ENCODE data around the gene ZFAND3. TPM values are rescaled to one million over a fixed set of nuclear protein-coding genes. Genes with fewer than 3 reads are reported as not detected.

The ZFAND3 gene
- total RNA-seq, 2 experiments from 2014 or later, result 27.5 to 29.2 TPM

DNA sequence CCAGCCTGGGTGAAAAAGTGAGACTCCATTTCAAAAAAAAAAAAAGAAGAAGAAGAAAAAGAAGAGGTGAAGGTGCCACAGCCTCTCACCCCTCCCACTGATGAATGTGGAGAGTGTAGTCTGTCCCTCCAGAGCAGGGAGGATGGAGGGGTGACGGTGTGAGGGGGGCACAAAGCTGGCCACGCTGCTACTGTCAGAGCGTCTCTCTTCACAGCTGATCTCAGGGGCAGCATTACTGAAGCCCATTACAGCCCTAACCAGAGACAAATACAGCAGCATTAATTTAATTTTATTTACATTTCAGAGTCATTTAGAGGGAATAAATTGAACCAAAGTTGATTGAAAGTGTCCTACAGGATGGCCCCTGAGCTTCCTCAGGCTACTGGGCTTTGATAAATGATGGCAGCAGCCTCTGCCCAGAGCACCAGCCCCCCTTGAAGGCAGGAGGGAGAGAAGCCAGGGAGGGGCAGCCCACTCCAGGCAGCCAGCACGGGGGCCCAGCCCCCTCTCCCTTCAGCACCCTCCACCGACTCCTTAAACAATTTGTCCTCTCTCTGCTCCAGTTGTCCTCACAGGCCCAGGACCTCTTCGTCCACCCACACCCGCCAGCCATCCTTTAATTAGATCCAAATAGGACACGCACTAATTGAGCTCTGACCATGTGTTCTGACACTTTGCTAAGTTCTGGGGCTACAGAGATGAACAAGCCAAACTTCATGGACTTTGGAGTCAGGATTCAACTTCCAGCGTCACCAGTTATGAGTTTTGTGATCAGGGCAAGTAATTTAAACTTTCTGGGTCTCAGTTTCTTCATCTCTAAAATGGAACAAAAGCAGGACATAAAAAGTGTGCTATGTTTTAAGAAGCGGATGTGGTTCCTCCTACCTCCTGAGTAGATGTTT, 18.6 kb upstream of the ZFAND3 start:
- H3K36me3 Mint-ChIP-seq (ENCODE audit: low read depth), result no peaks in the 10 kb centered on the region
- H3K27me3 Mint-ChIP-seq (ENCODE audit: low read depth), result peaks cover 11% of the 10 kb centered on the region
- DNase-seq (no peak), ATAC-seq (no peak)
- no peak overlapping the region for H3K27ac Mint-ChIP-seq
- POLR2A ChIA-PET, result interaction anchor here (0.7 kb wide), 1 partner anchor 18 kb away, joined by 4 read pairs; no protein-coding TSS in a partner anchor
- H3K4me3 Mint-ChIP-seq, result no peak overlapping the region
- no peaks in the 10 kb centered on the region for H3K4me1 Mint-ChIP-seq (ENCODE audit: low read depth)
- H3K9me3 Mint-ChIP-seq (ENCODE audit: insufficient read depth), result no peaks in the 10 kb centered on the region
- CTCF ChIA-PET, result interaction anchor here (1.3 kb wide), 1 partner anchor 10 kb away, joined by 3 read pairs; no protein-coding TSS in a partner anchor

DNA sequence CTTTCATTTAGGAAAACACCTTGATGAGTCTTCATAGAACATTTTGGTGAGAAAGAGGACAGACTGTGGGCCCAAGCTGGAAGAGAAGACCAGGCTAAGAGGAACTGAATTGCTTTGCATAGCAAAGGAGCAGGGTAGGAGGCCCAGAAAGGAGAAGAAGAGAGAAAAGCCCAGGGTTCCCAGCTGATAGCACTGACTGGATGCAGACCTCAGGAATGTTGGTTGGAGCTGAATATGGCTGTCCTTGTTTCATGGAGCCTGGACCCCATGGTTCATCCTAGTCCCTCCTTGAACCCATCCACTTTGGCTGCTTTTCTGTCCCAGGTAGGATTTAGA, 18.0 kb upstream of the ZFAND3 start:
- Mint-ChIP-seq H3K4me3 (no peak overlapping the region), H3K27me3 (ENCODE audit: low read depth) (peaks cover 11% of the 10 kb centered on the region), H3K27ac (no peak overlapping the region), H3K9me3 (ENCODE audit: insufficient read depth) (no peaks in the 10 kb centered on the region), H3K36me3 (ENCODE audit: low read depth) (no peaks in the 10 kb centered on the region), H3K4me1 (ENCODE audit: low read depth) (no peaks in the 10 kb centered on the region)
- DNase-seq (no peak), ATAC-seq (no peak)
- ChIA-PET CTCF (interaction anchor here (0.7 to 1.3 kb wide), 2 partner anchors 10 to 11 kb away, joined by 3 read pairs; no protein-coding TSS in a partner anchor), POLR2A (no interaction called here)

DNA sequence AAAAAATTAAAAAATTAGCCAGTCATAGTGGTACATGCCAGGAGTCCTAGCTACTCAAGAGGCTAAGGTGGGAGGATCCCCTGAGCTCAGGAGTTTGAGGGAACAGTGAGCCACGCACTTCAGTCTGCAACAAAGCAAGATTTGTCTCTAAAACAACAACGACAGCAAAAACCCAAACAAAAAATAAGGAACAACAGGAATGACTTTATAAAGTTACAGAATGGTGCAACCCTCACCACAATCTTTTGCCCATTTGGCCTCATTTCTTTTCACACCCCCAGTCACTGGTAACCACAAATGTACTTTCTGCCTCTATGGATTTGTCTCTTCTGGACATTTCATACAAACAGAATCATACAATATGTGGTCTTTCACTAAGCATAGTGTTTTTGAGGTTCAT, 16.7 kb upstream of the ZFAND3 start:
- CTCF ChIA-PET, result no interaction called here
- ATAC-seq, result no peak

DNA sequence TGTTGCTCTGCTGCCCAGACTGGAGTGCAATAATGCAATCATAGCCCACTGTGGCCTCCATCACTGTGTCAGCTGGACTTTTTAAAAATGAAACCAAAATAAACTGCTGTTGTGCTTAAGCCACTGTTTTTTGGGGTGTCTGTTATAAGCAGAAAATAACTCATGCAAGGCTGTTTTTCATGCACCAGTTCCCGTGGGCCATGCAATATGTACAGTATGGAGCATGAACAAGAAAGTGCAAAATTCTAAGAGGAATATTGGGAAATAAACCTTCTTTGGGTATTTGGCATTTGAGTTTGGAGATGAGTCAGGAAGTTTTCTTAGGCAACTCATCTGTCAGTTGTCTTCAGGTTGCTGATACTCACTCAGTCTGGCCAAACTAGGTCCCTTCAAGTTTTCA, 14.9 kb upstream of the ZFAND3 start:
- H3K9me3 Mint-ChIP-seq (ENCODE audit: insufficient read depth), result no peaks in the 10 kb centered on the region
- H3K4me1 Mint-ChIP-seq (ENCODE audit: low read depth), result no peaks in the 10 kb centered on the region
- no peak for DNase-seq
- ChIA-PET POLR2A (interaction anchor here (0.6 kb wide), 1 partner anchor 10 kb away, joined by 8 read pairs; no protein-coding TSS in a partner anchor), CTCF (no interaction called here)
- H3K27ac Mint-ChIP-seq, result no peak overlapping the region
- H3K27me3 Mint-ChIP-seq (ENCODE audit: low read depth), result peaks cover 22% of the 10 kb centered on the region
- no peaks in the 10 kb centered on the region for H3K36me3 Mint-ChIP-seq (ENCODE audit: low read depth)
- H3K4me3 Mint-ChIP-seq, result no peak overlapping the region
- no peak for ATAC-seq

More for the DNA sequence above, 16.7 kb upstream of the ZFAND3 start:
- no peak for DNase-seq
- POLR2A ChIA-PET, result no interaction called here
- Mint-ChIP-seq H3K27ac (no peak overlapping the region), H3K36me3 (ENCODE audit: low read depth) (no peaks in the 10 kb centered on the region), H3K9me3 (ENCODE audit: insufficient read depth) (no peaks in the 10 kb centered on the region), H3K27me3 (ENCODE audit: low read depth) (peaks cover 11% of the 10 kb centered on the region), H3K4me3 (no peak overlapping the region), H3K4me1 (ENCODE audit: low read depth) (no peaks in the 10 kb centered on the region)

DNA sequence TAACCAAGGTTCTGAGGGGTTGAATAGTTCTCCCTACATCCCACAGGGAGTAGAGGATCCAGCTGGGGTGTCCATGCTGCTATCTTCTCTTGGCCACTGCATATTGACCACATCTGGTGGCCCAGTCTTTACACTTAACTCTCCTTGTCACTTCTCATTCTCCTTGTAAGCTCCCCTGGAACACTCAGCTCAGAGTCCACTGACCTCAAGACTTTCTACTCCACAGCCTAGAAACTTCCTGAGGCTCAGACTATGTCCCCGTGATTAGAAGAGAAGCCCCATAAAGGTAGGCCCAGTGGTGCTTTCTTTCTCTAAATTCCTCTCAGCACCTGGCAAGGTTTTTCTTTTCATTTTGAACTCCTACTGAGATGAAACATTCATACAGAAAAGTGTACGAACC, 13.3 kb upstream of the ZFAND3 start:
- no peak for DNase-seq
- Mint-ChIP-seq H3K9me3 (ENCODE audit: insufficient read depth) (no peaks in the 10 kb centered on the region), H3K4me1 (ENCODE audit: low read depth) (no peaks in the 10 kb centered on the region), H3K27me3 (ENCODE audit: low read depth) (peaks cover 21% of the 10 kb centered on the region), H3K36me3 (ENCODE audit: low read depth) (no peaks in the 10 kb centered on the region), H3K27ac (no peak overlapping the region), H3K4me3 (no peak overlapping the region)
- ChIA-PET CTCF (no interaction called here), POLR2A (interaction anchor here (1.6 kb wide), 1 partner anchor 12 kb away, joined by 7 read pairs; no protein-coding TSS in a partner anchor)
- no peak for ATAC-seq

DNA sequence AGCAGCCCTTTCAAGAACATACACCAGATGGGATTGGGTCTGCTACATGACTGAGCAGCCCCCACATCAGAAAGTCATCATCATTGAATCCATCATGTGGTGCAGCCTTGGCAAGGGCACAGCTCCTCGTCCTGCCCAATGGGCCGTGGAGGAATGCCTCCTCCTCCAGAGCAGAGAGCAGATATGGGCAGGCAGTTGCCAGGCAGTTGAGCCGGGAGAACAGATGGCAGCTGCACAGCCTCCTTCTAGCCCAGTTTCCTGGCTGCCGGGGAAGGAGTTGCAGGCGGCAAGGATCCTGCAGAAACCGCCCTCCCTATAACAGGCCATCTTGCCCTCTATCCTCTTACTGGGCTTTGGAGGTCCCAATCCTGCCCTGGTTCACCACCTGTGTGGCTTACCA, 11.9 kb upstream of the ZFAND3 start:
- Mint-ChIP-seq H3K4me1 (ENCODE audit: low read depth) (no peaks in the 10 kb centered on the region), H3K36me3 (ENCODE audit: low read depth) (no peaks in the 10 kb centered on the region), H3K9me3 (ENCODE audit: insufficient read depth) (no peaks in the 10 kb centered on the region), H3K27ac (no peak overlapping the region), H3K4me3 (no peak overlapping the region), H3K27me3 (ENCODE audit: low read depth) (peaks cover 21% of the 10 kb centered on the region)
- no peak for ATAC-seq
- CTCF ChIA-PET, result no interaction called here
- DNase-seq, result no peak
- POLR2A ChIA-PET, result interaction anchor here (1.1 kb wide), 1 partner anchor 10 kb away, joined by 4 read pairs; no protein-coding TSS in a partner anchor

DNA sequence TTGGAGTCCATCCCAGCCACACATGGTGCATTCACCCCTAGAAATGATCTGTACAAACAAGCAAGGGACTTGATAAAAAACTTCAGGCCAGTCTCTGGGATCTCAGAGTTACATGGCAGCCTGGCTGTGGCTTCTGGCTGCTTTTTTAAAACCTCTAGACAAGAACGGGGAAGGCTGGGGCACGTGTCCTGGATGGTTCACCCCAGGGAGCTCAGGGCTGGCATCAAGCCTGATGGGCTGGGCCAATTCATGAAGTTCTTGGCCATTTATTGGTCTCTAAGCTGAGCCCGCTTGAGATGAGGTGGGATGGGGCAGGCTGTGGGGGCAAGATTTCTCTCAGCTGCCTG, 10.4 kb upstream of the ZFAND3 start:
- Mint-ChIP-seq H3K4me3 (no peak overlapping the region), H3K36me3 (ENCODE audit: low read depth) (no peaks in the 10 kb centered on the region), H3K27ac (no peak overlapping the region), H3K4me1 (ENCODE audit: low read depth) (no peaks in the 10 kb centered on the region), H3K27me3 (ENCODE audit: low read depth) (peaks cover 16% of the 10 kb centered on the region), H3K9me3 (ENCODE audit: insufficient read depth) (no peaks in the 10 kb centered on the region)
- DNase-seq (no peak), ATAC-seq (no peak)
- ChIA-PET POLR2A (no interaction called here), CTCF (no interaction called here)

DNA sequence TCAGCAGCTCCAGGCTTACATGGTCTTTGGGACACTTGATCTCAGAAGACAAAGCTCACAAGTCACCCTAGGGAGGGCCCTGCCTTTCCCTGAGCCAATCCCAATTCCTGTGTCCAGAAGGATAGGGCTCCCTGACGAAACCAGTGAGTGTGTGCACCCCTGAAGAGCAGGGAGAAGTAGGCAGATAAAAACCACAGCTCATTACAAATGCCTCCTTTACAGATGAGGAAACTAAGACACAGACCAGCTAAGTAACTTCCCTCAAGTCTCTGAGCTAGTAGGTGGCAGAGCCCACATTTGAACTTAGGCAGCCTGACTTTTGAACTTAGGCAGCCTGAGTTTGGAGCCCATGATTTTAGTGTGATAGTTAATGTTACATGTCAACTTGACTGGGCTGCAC, 6.7 kb upstream of the ZFAND3 start:
- ChIA-PET CTCF (interaction anchor here (1.2 to 1.5 kb wide), 2 partner anchors 15 to 25 kb away, joined by 3 read pairs; no protein-coding TSS in a partner anchor), POLR2A (no interaction called here)
- ATAC-seq (no peak), DNase-seq (no peak)
- Mint-ChIP-seq H3K4me1 (ENCODE audit: low read depth) (peaks cover 11% of the 10 kb centered on the region), H3K27me3 (ENCODE audit: low read depth) (peaks cover 24% of the 10 kb centered on the region), H3K9me3 (ENCODE audit: insufficient read depth) (no peaks in the 10 kb centered on the region), H3K4me3 (no peak overlapping the region), H3K36me3 (ENCODE audit: low read depth) (no peaks in the 10 kb centered on the region), H3K27ac (no peak overlapping the region)

DNA sequence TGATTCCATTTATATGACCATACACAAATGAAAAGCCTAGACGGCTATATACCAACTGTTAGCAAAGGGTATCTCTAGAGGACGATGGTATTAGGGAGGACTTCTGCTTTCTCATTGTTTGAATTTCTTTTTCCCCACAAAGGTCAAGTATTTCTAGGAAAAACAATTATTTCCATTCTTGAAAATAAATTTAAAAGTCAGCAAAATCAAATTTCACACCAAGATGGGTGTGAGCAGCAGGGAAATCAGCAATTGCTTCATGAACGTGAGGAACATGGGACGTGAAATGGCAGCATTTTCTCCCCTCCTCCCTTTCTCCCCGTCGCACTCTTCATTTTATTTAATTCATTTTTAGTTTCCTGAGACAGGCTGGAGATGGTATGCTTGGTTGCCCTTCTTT, 5.2 kb upstream of the ZFAND3 start:
- Mint-ChIP-seq H3K9me3 (ENCODE audit: insufficient read depth) (no peaks in the 10 kb centered on the region), H3K4me1 (ENCODE audit: low read depth) (peaks cover 19% of the 10 kb centered on the region), H3K4me3 (no peak overlapping the region), H3K27me3 (ENCODE audit: low read depth) (peaks cover 16% of the 10 kb centered on the region), H3K36me3 (ENCODE audit: low read depth) (no peaks in the 10 kb centered on the region), H3K27ac (no peak overlapping the region)
- ChIA-PET CTCF (no interaction called here), POLR2A (no interaction called here)
- DNase-seq (no peak), ATAC-seq (no peak)

DNA sequence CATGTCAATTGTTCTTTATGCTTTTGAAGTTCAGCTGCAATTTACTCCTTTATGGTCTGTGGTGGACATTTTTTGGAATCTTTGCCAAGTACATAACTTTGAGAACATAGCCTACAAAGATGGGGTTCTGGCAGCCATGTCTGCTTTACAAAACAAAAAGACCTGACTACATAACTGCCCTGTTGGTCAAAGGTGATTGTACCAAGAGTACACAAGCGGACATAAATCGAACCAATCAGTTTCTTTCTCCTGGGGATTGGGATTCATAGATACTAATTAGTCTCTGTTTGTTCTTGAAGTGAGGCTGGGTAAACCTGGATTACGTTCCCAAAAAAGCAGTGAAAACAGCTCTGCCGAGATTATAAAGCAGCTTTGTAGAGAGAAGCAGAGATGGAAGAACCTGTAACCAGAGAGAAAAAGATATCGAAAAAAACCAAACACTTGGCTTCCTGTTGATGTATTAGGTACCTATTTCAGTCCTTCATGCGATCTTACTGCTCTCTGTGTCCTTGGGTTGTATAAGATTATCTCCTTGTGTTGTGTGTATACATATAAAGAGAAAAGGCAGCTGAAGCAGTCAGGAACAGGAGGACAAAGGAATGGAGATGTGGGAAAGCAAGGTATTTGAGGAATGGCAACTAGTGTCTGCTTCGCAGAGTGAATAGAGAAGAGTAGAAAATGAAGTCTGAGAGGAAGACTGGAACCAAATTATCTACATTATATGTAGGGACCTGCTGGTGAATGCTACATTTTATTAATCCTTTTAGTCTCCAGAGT, 2.7 kb upstream of the ZFAND3 start:
- no peaks in the 10 kb centered on the region for H3K9me3 Mint-ChIP-seq (ENCODE audit: insufficient read depth)
- ATAC-seq, result no peak
- H3K4me1 Mint-ChIP-seq (ENCODE audit: low read depth), result peaks cover 33% of the 10 kb centered on the region
- ChIA-PET POLR2A (interaction anchor here (0.6 kb wide), 1 partner anchor 28 kb away, joined by 3 read pairs; no protein-coding TSS in a partner anchor), CTCF (no interaction called here)
- H3K27me3 Mint-ChIP-seq (ENCODE audit: low read depth), result peaks cover 12% of the 10 kb centered on the region
- H3K27ac Mint-ChIP-seq, result no peak overlapping the region
- peak overlapping the region; percentile 23 for H3K4me3 Mint-ChIP-seq
- H3K36me3 Mint-ChIP-seq (ENCODE audit: low read depth), result peaks cover 3% of the 10 kb centered on the region
- DNase-seq, result no peak

DNA sequence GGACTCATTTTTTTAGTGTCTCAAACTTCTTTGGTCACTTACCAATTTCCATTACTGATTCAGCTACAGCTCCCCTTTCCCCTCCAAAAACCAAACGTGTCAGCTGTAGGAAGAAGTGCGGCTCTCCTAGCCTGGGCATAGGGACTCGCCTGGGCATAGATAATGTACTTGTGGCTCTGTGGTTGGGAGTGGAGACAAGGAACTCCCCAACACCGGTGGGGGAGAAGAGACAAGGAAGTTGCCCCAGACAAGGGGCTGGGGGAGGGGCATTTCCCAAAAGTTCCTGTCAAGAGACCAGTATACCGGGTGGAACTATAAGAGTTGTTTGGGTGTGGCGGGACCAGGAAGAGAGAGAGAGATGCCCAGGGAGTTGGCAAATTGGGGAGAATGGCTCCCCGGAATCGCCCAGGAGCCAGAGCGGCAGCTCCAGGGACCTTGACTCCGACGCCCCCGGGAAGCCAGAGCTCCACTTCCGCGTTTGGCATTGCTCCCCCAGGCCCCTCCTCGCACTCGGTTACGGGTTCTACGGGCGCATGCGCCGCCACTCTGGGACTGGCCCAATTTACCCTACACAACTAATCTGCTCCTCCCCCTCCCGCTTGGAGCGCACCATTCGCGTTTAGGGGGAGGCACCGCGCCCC, 871 bp upstream of the ZFAND3 start:
- ATAC-seq, result peak; percentile 85
- Mint-ChIP-seq H3K27me3 (ENCODE audit: low read depth) (peaks cover 11% of the 10 kb centered on the region), H3K4me1 (ENCODE audit: low read depth) (peaks cover 44% of the 10 kb centered on the region), H3K36me3 (ENCODE audit: low read depth) (peaks cover 3% of the 10 kb centered on the region), H3K4me3 (peak overlapping the region; percentile 98), H3K27ac (peak overlapping the region; percentile 99), H3K9me3 (ENCODE audit: insufficient read depth) (no peaks in the 10 kb centered on the region)
- ChIA-PET CTCF (interaction anchor here (0.6 to 1.7 kb wide), 6 partner anchors 13 to 199 kb away, joined by 3 to 7 read pairs (median 3); no protein-coding TSS in a partner anchor), POLR2A (interaction anchor here (0.7 to 2.9 kb wide), 15 partner anchors 9 to 943 kb away, joined by 3 to 19 read pairs (median 4); partner anchors contain the start of gene CCDC167)
- DNase-seq, result peak; percentile 97

Measured in activated CD8-positive, alpha-beta T cell treated with anti-CD3 and anti-CD28 coated beads, Interleukin-2, amount 10 ng/mL, durations not matched to agents 7 days and 5 days (primary cell).